ENCODE measurements around the gene SYT12. TPM values are rescaled to one million over a fixed set of nuclear protein-coding genes. Genes with fewer than 3 reads are reported as not detected.
A peak's percentile ranks its signal among the peaks of the same experiment; 100 is the strongest.

SYT12 gene
- total RNA-seq, 2 experiments from 2014 or later: not detected

DNA sequence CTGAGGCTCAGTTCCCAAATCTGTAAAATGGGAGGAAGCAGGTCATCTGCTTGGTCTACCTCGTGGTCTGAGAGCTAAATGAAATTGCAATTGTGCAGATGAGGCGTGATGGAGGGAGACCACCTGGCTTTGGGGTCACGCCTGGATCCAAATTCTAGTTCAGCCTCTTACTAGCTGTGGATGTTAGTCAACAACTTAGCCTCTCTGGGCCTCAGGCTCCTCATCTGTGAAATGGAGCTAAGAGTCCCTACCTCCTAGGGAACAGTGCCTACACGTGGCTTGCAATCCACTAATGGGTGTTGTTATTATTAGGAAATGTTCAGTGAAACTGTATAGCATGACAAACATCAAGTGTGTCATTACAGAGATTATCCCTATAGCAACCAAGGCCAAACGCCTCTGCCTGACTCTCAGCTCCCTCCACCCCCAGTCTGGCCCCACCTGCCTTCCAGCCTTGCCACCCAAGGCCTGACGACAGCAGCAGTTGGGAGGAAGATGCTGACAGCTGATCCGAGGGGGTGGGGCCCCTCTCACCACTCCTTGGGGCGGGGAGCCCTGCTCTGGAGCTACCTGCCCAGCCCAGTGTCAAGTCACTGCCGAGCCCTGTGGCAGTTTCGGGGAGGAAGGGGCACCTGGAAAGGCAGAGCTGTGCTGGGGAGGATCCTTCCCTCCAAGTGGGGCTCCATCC lies 32.0 kb downstream of the SYT12 start:
- peaks cover 21% of the 10 kb centered on the region for H3K4me1 Mint-ChIP-seq (ENCODE audit: low read depth)
- no peak overlapping the region for H3K4me3 Mint-ChIP-seq
- intact Hi-C loops (cut with micrococcal nuclease): loop anchor here (1.0 kb wide), 1 partner anchor 16 kb away; no protein-coding TSS in a partner anchor
- H3K27ac Mint-ChIP-seq: no peak overlapping the region
- ChIA-PET CTCF (interaction anchor here (1.1 to 7.6 kb wide), 4 partner anchors 8 to 112 kb away, joined by 3 to 81 read pairs (median 5); no protein-coding TSS in a partner anchor), POLR2A (no interaction called here)
- peak; percentile 54 for DNase-seq
- no peaks in the 10 kb centered on the region for H3K9me3 Mint-ChIP-seq
- no peaks in the 10 kb centered on the region for H3K36me3 Mint-ChIP-seq
- peaks cover 4% of the 10 kb centered on the region for H3K27me3 Mint-ChIP-seq

DNA sequence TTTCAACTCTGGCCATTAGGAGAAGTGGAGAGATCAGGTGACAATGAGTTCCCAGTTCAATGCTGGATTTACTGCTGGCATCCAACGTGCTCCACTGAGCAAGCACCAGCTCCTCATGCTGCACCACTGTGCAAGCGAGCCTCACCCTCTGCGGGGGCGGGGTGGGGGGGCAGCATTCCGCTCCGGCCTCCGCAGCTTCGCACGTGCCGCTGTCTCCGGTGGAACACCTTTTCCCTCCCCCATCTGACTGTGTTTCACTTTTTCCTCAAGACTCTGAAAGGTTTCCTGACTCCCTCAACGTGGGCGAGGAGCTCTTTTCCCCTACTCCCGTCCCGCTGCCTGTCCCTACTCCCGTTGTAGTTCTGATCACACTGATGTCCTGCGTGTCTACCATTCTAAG lies 32.9 kb downstream of the SYT12 start:
- intact Hi-C loops (cut with micrococcal nuclease): no loop called here
- H3K4me3 Mint-ChIP-seq: peak overlapping the region; percentile 70
- peaks cover 4% of the 10 kb centered on the region for H3K27me3 Mint-ChIP-seq
- no peaks in the 10 kb centered on the region for H3K36me3 Mint-ChIP-seq
- DNase-seq: peak; percentile 24
- H3K27ac Mint-ChIP-seq: no peak overlapping the region
- CTCF ChIA-PET: interaction anchor here (1.1 to 7.6 kb wide), 3 partner anchors 9 to 15 kb away, joined by 3 to 81 read pairs (median 7); no protein-coding TSS in a partner anchor
- H3K9me3 Mint-ChIP-seq: no peaks in the 10 kb centered on the region
- H3K4me1 Mint-ChIP-seq (ENCODE audit: low read depth): peaks cover 21% of the 10 kb centered on the region
- POLR2A ChIA-PET: no interaction called here

DNA sequence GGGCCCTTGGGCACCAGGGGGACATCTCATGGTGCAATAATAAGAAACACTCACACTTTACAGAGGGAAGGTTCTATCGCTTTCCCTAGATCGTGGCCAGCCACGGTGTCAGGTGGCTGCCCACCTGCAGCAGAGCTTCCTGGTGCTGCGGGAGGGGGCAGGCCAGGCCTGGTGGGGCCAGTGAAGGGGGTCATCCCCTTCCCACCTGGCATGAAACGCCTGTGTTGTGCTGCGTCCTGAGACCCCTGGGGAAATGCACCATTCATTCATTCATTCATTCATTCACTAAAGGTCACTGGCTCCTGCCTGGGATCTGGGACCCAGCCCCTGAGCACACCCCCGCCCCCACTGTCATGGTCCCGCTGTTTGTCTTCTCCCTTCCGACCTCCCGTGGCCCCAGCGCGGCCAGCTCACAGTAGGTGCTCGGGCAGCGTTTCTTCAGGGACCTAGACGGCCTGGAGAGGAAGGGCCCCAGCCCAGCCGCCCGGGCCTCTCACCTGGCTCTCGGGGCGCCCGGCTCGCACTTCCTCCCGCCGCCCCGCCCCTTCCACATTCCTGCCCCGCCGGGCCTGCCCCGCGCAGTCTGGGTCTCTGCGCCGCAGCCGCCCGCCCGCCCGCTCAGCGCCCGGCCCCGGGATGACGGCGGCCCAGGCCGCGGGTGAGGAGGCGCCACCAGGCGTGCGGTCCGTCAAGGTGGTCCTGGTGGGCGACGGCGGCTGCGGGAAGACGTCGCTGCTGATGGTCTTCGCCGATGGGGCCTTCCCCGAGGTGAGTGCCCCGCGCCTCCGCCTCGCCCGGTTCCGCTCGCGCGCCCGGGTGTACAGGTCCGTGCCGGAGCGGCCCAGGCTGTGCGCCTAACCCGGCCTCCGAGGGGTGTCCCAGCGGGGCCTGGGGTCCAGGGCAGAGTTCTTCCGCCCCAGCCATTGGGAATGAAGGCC lies 33.6 kb downstream of the SYT12 start, which contains the start of gene RHOD:
RHOD (plus strand) TSS at position 581 of the 938 bp plus-strand sequence; CDS start at position 637, 56 bp downstream.
- intact Hi-C loops (cut with micrococcal nuclease): no loop called here
- CTCF ChIA-PET: interaction anchor here (7.6 kb wide), 1 partner anchor 15 kb away, joined by 81 read pairs; no protein-coding TSS in a partner anchor
- POLR2A ChIA-PET: no interaction called here
- DNase-seq: peak; percentile 53
- no peaks in the 10 kb centered on the region for H3K9me3 Mint-ChIP-seq
- H3K4me3 Mint-ChIP-seq: peak within 1 kb of the TSS; percentile 70
- H3K27me3 Mint-ChIP-seq: peaks cover 2% of the 10 kb centered on the region
- no peak within 1 kb of the TSS for H3K27ac Mint-ChIP-seq
- H3K4me1 Mint-ChIP-seq (ENCODE audit: low read depth): peaks cover 21% of the 10 kb centered on the region
- H3K36me3 Mint-ChIP-seq: no peaks in the 10 kb centered on the region

DNA sequence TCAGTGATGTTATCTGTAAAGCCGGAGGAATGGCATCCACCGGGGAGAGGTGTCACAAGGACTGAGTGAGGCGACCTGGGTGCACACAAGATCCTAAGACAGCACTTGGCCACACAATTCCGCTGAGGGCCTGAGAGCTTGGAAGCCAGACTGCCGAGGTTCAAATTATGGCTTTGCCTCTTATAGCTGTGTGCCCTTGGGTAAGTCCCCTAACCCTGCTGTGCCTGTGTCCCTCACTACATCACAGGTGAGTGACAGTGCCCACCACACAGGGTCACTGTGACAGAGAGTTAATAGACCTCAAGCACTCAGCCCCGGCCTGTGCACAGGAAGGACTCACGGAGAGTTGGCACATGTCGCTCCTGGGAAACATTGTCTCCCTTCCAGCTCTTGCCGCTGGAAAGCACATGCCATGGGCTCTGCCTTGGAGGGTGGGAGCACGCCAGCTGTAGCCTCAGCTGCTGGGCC lies 34.3 kb downstream of the SYT12 start:
- no peak for DNase-seq
- ChIA-PET CTCF (interaction anchor here (7.6 kb wide), 1 partner anchor 14 kb away, joined by 81 read pairs; no protein-coding TSS in a partner anchor), POLR2A (no interaction called here)
- H3K27ac Mint-ChIP-seq: no peak overlapping the region
- H3K27me3 Mint-ChIP-seq: peaks cover 2% of the 10 kb centered on the region
- H3K4me1 Mint-ChIP-seq (ENCODE audit: low read depth): peaks cover 21% of the 10 kb centered on the region
- H3K4me3 Mint-ChIP-seq: no peak overlapping the region
- H3K36me3 Mint-ChIP-seq: no peaks in the 10 kb centered on the region
- intact Hi-C loops (cut with micrococcal nuclease): no loop called here
- H3K9me3 Mint-ChIP-seq: no peaks in the 10 kb centered on the region

DNA sequence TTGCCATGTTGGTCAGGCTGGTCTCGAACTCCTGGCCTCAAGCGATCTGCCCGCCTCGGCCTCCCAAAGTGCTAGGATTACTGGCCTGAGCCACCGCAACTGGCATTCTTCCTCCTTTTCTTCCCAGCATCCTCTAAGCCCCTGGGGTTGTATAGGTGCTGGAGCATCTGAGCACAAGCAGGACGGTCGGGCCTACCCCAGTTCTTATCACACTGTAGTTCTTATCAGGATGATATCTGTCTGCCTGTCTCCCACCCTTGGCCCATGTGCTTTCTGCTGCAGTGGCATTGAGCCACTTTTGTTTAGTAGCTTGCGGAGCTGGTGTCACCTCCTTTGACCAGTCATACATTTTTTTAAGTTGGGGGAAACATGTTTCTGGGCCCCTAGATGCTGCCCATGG lies 35.6 kb downstream of the SYT12 start:
- Mint-ChIP-seq H3K4me1 (ENCODE audit: low read depth) (peaks cover 21% of the 10 kb centered on the region), H3K27me3 (peaks cover 2% of the 10 kb centered on the region), H3K9me3 (no peaks in the 10 kb centered on the region), H3K4me3 (no peak overlapping the region), H3K27ac (no peak overlapping the region), H3K36me3 (no peaks in the 10 kb centered on the region)
- intact Hi-C loops (cut with micrococcal nuclease): no loop called here
- DNase-seq: no peak
- POLR2A ChIA-PET: no interaction called here
- CTCF ChIA-PET: no interaction called here

DNA sequence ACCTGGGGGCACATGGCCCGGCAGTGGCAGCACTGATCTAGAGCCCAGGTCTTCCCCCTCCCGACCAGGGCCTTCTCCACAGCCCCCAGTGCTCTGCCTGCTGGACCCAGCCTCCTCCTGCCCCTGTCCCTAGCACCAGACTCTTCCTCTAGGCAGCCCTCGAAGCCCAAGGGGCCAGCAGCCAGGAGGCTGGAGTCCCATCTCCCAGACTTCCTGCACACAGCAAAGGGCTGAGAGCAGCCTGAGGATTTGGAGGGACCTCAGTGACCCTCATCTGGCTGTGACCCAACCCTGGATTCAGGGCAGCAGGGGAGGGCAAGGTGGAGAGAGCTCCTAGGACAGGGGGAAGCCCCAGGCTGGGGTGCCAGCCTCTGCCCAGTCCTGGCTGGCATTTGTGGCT lies 36.7 kb downstream of the SYT12 start:
- intact Hi-C loops (cut with micrococcal nuclease): no loop called here
- Mint-ChIP-seq H3K27me3 (peaks cover 2% of the 10 kb centered on the region), H3K36me3 (no peaks in the 10 kb centered on the region), H3K4me1 (ENCODE audit: low read depth) (peaks cover 21% of the 10 kb centered on the region), H3K27ac (no peak overlapping the region), H3K4me3 (no peak overlapping the region), H3K9me3 (no peaks in the 10 kb centered on the region)
- ChIA-PET POLR2A (no interaction called here), CTCF (interaction anchor here (1.4 kb wide), 1 partner anchor 11 kb away, joined by 7 read pairs; no protein-coding TSS in a partner anchor)
- no peak for DNase-seq

DNA sequence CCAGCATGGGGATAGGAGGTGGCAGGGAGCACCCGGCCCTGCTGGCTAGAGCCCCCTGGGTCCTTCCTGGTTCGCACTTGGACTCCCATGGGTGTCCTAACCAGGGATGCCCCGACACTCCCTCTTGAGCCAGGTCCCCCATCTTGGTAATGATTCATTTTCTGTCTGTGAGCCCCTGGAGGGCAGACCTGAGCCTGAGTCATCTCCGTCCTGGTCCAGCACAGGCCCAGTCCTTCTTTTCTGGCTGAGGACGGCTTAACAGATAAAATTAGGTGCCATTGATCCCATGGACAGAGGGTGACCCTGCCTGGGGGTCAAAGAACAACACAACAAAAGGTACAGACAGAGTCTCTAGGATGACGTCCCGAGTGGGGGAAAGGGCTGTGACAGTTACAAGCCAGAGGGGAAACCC lies 37.2 kb downstream of the SYT12 start:
- H3K36me3 Mint-ChIP-seq: no peaks in the 10 kb centered on the region
- CTCF ChIA-PET: interaction anchor here (1.4 kb wide), 1 partner anchor 11 kb away, joined by 7 read pairs; no protein-coding TSS in a partner anchor
- POLR2A ChIA-PET: no interaction called here
- H3K4me1 Mint-ChIP-seq (ENCODE audit: low read depth): peaks cover 16% of the 10 kb centered on the region
- peaks cover 2% of the 10 kb centered on the region for H3K27me3 Mint-ChIP-seq
- intact Hi-C loops (cut with micrococcal nuclease): no loop called here
- H3K27ac Mint-ChIP-seq: no peak overlapping the region
- H3K4me3 Mint-ChIP-seq: no peak overlapping the region
- no peak for DNase-seq
- no peaks in the 10 kb centered on the region for H3K9me3 Mint-ChIP-seq

DNA sequence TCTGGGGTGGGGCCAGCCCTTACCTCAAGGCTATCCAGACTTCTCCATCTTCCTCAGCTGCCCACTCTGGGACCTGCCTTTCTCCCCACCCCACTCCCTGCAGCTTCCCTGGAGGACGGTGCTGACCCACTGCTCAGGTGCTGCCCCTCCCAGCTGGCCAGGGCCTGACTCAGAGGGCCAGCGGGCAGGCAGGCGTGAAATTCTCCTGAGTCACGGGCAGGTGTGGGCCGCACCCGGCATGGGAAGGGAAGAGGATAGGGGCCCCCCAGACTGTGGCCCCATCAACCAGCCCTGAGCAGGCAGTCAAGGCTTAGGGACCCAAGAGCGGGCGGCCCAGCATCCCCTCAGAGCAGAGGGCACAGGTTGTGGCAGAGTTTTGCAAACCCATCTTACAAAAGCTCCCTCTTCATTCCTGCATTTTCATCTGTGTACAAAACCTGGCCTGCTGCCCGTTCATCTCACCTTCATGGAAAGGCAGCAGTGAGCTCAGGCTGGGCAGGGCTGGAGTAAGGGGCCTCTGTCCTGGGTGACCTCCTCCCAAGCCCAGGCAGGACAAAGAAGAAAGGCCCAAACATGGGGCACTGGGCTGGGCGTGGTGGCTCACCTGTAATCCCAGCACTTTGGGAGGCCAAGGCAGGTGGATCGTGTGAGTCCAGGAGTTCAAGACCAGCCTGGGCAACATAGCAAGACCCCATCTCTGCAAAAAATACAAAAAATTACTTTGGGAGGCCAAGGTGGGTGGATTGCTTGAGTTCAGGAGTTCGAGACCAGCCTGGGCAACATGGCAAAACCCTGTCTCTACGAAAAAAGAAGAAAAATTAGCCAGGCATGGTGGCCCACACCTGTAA lies 39.8 kb downstream of the SYT12 start:
- CTCF ChIA-PET: no interaction called here
- Mint-ChIP-seq H3K27ac (no peak overlapping the region), H3K9me3 (no peaks in the 10 kb centered on the region), H3K4me1 (ENCODE audit: low read depth) (no peaks in the 10 kb centered on the region), H3K27me3 (no peaks in the 10 kb centered on the region), H3K4me3 (no peak overlapping the region), H3K36me3 (no peaks in the 10 kb centered on the region)
- POLR2A ChIA-PET: no interaction called here
- no peak for DNase-seq
- intact Hi-C loops (cut with micrococcal nuclease): no loop called here

DNA sequence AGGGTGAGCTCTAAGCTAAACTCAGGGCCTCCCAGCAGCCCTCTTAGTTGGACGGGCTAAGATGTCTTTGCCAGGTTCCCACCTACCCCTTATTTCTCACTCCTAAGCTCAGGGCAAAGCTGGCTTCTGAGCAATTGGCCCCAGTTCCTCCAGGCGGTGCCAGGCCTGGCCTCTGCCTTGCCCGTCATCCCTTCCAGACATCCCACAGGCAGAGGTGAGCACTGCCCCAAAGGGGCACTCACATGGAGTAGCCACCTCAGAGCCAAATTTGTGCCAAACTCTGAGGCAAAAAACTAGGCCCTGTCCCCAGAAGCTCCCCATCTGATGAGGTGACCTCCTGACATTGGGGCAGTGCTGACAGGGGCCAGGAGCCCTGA lies 43.4 kb downstream of the SYT12 start:
- no peak overlapping the region for H3K4me3 Mint-ChIP-seq
- no peak overlapping the region for H3K27ac Mint-ChIP-seq
- intact Hi-C loops (cut with micrococcal nuclease): no loop called here
- H3K36me3 Mint-ChIP-seq: no peaks in the 10 kb centered on the region
- ChIA-PET CTCF (interaction anchor here (1.0 to 1.1 kb wide), 2 partner anchors 11 to 102 kb away, joined by 3 read pairs; no protein-coding TSS in a partner anchor), POLR2A (no interaction called here)
- H3K27me3 Mint-ChIP-seq: no peaks in the 10 kb centered on the region
- DNase-seq: no peak
- H3K4me1 Mint-ChIP-seq (ENCODE audit: low read depth): no peaks in the 10 kb centered on the region
- H3K9me3 Mint-ChIP-seq: no peaks in the 10 kb centered on the region

DNA sequence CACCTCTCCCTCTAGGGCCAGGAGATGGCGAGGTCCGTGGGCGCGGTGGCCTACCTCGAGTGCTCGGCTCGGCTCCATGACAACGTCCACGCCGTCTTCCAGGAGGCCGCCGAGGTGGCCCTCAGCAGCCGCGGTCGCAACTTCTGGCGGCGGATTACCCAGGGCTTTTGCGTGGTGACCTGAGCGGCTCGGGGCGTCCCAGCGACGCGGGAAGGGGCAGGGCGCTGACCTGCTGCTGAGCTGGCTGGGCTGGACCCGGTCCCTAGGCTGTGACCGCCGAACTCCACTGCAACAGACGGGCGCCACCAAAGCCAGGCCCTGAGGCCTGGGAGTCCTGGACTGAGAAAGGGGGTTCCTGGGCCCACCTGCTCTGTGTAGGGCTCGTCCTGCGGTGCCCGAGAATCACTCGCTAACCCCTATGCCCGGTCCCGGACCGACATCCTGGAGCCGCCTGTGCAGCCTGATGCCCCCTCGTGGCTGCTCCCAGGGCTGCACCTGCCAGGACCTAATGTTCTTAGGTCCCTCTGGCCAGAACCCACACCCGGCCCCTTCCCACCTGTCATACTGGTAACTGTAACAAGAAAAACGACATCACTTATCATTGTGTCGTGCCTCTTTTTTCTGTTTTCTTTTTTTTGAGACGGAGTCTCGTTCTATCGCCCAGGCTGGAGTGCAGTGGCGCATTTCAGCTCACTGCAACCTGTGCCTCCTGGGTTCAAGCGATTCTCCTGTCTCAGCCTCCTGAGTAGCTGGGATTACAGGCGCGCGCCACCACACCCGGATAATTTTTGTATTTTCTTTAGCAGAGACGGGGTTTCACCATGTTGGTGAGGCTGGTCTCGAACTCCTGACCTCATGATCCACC lies 48.7 kb downstream of the SYT12 start:
- peak; percentile 87 for DNase-seq
- Mint-ChIP-seq H3K27ac (no peak overlapping the region), H3K9me3 (no peaks in the 10 kb centered on the region), H3K36me3 (no peaks in the 10 kb centered on the region), H3K4me1 (ENCODE audit: low read depth) (peaks cover 4% of the 10 kb centered on the region), H3K4me3 (peak overlapping the region; percentile 3), H3K27me3 (peaks cover 3% of the 10 kb centered on the region)
- intact Hi-C loops (cut with micrococcal nuclease): loop anchor here (1.0 to 2.0 kb wide), 2 partner anchors 17 to 377 kb away; no protein-coding TSS in a partner anchor
- CTCF ChIA-PET: interaction anchor here (0.6 to 8.4 kb wide), 10 partner anchors 10 to 188 kb away, joined by 3 to 81 read pairs (median 4); partner anchors contain the start of gene RHOD
- POLR2A ChIA-PET: no interaction called here

DNA sequence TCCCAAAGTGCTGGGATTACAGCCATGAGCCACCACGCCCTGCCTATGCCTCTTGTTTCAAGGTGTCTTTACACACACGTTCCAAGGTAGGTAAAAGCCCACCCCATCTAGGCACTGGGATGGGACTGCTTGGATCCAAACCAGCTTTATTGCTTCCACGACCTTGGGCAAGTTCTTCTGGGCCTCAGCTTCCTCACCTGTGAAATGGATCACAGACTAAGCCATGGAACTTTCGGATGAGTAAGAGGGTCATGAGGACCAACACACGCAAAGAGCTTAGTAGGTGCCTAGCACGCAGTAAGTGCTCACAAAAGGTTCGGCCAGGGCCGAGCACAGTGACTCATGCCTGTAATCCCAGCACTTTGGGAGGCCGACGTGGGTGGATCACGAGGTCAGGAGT lies 49.4 kb downstream of the SYT12 start:
- Mint-ChIP-seq H3K27ac (no peak overlapping the region), H3K9me3 (no peaks in the 10 kb centered on the region), H3K4me1 (ENCODE audit: low read depth) (peaks cover 4% of the 10 kb centered on the region), H3K27me3 (peaks cover 3% of the 10 kb centered on the region), H3K36me3 (no peaks in the 10 kb centered on the region), H3K4me3 (no peak overlapping the region)
- POLR2A ChIA-PET: no interaction called here
- DNase-seq: no peak
- intact Hi-C loops (cut with micrococcal nuclease): loop anchor here (2.0 kb wide), 1 partner anchor 377 kb away; no protein-coding TSS in a partner anchor
- CTCF ChIA-PET: interaction anchor here (0.6 to 8.4 kb wide), 11 partner anchors 9 to 536 kb away, joined by 3 to 81 read pairs (median 4); partner anchors contain the start of gene RHOD
